ENCODE measurements around the gene AOPEP. TPM values are rescaled to one million over a fixed set of nuclear protein-coding genes. Genes with fewer than 3 reads are reported as not detected.

The AOPEP gene
- total and polyA plus RNA-seq, 2 donors (not counting 1 experiment from before 2014, with no cell fraction given): 66.1 to 94.1 TPM

DNA sequence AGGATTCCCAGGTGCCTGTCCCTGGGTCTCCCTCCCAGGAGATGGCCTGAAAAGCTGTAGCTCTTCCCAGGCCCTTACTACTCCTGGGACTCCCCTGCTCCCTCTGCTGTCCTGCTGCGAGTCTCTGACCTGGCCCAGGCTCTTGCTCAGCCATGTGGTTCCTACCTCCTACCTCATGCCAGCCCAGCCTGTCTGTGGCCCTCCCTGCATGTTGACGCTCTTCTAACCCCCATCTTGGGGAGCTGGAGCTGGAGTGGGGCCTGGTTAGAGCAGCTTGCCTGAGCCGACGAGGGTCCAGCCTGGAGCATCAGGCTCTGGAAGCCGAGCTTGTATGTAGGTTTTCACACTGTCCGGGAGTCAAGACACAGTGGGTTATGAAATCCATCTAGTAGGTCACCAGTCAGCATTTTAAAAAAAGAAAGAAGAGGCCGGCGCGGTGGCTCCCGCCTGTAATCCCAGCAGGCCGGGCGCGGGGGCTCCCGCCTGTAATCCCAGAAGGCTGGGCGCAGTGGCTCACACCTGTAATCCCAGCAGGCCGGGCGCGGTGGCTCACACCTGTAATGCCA lies 346.6 kb downstream of the AOPEP start:
- Histone ChIP-seq H2AFZ (ENCODE audit: low read length) (no peak overlapping the region), H3K4me1 (ENCODE audit: control insufficient read depth, extremely low read depth, insufficient read depth, low read length) (peaks cover 27% of the 10 kb centered on the region)
- DNase-seq (ENCODE audit: low read depth in 2 of 2): peak in 1 of 2 donors; percentile 38

DNA sequence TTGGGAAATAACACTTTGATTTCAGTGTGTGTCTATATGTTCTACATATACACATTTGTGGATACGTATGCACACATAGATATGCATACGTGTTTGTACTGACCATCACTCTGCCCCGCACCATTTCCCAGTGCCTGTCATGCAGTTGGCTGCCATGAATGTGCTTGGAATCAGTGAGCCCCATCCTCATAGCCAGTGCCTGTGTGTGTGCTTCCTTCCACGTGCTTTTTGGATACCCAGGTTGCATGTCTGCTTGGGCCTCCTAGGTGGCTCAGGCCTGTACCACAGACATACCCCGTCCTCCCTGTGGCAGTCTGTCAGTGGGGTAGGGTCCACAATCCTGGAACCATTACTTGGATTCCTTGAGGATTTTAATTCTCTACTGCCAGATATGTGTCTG lies 347.4 kb downstream of the AOPEP start:
- Histone ChIP-seq H3K4me1 (ENCODE audit: control insufficient read depth, extremely low read depth, insufficient read depth, low read length) (peaks cover 33% of the 10 kb centered on the region), H4K20me1 (ENCODE audit: control insufficient read depth, extremely low read depth, insufficient read depth, low read length) (no peaks in the 10 kb centered on the region), H3K79me2 (ENCODE audit: control insufficient read depth, insufficient read depth, low read length) (peaks cover 92% of the 10 kb centered on the region), H3K36me3 (ENCODE audit: control insufficient read depth, insufficient read depth, low read length) (peaks cover 13% of the 10 kb centered on the region), H3K4me2 (ENCODE audit: extremely low read depth, insufficient read depth, low read length) (no peak overlapping the region), H3K27ac (ENCODE audit: insufficient read depth, low read length) (no peak overlapping the region), H3K9me3 (ENCODE audit: control insufficient read depth, insufficient read depth, low read depth, low read length) (no peaks in the 10 kb centered on the region), H3K9ac (ENCODE audit: insufficient read depth, low read length) (no peak overlapping the region), H2AFZ (ENCODE audit: low read length) (no peak overlapping the region), H3K4me3 (replicated peaks in 1 of 4; ENCODE audit: control extremely low read depth in 1 of 4, insufficient read depth in 1 of 4, low read depth in 3 of 4, low read length in 4 of 4) (no peak overlapping the region), H3K27me3 (ENCODE audit: control insufficient read depth, insufficient read depth, low read length) (no peaks in the 10 kb centered on the region)
- no peak for DNase-seq (ENCODE audit: low read depth in 2 of 2)
- TF ChIP-seq EZH2 (IDR thresholded peaks at IDR 0.05; ENCODE audit: low read length, missing control alignments): no peak
- TF ChIP-seq, protein P1, sequence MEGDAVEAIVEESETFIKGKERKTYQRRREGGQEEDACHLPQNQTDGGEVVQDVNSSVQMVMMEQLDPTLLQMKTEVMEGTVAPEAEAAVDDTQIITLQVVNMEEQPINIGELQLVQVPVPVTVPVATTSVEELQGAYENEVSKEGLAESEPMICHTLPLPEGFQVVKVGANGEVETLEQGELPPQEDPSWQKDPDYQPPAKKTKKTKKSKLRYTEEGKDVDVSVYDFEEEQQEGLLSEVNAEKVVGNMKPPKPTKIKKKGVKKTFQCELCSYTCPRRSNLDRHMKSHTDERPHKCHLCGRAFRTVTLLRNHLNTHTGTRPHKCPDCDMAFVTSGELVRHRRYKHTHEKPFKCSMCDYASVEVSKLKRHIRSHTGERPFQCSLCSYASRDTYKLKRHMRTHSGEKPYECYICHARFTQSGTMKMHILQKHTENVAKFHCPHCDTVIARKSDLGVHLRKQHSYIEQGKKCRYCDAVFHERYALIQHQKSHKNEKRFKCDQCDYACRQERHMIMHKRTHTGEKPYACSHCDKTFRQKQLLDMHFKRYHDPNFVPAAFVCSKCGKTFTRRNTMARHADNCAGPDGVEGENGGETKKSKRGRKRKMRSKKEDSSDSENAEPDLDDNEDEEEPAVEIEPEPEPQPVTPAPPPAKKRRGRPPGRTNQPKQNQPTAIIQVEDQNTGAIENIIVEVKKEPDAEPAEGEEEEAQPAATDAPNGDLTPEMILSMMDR (conservative IDR thresholded peaks at IDR 0.05 in 1 of 2, IDR thresholded peaks at IDR 0.05 in 1 of 2; ENCODE audit: low read depth in 1 of 2, low read length in 2 of 2): no peak

More for the DNA sequence above, 346.6 kb downstream of the AOPEP start:
- Histone ChIP-seq H3K27ac (ENCODE audit: insufficient read depth, low read length) (no peak overlapping the region), H3K36me3 (ENCODE audit: control insufficient read depth, insufficient read depth, low read length) (peaks cover 13% of the 10 kb centered on the region), H3K79me2 (ENCODE audit: control insufficient read depth, insufficient read depth, low read length) (peaks cover 92% of the 10 kb centered on the region), H3K27me3 (ENCODE audit: control insufficient read depth, insufficient read depth, low read length) (no peaks in the 10 kb centered on the region), H3K9me3 (ENCODE audit: control insufficient read depth, insufficient read depth, low read depth, low read length) (no peaks in the 10 kb centered on the region), H3K9ac (ENCODE audit: insufficient read depth, low read length) (no peak overlapping the region), H3K4me3 (replicated peaks in 1 of 4; ENCODE audit: control extremely low read depth in 1 of 4, insufficient read depth in 1 of 4, low read depth in 3 of 4, low read length in 4 of 4) (no peak overlapping the region), H3K4me2 (ENCODE audit: extremely low read depth, insufficient read depth, low read length) (no peak overlapping the region), H4K20me1 (ENCODE audit: control insufficient read depth, extremely low read depth, insufficient read depth, low read length) (no peaks in the 10 kb centered on the region)
- TF ChIP-seq EZH2 (IDR thresholded peaks at IDR 0.05; ENCODE audit: low read length, missing control alignments): no peak
- TF ChIP-seq, protein P1 (conservative IDR thresholded peaks at IDR 0.05 in 1 of 2, IDR thresholded peaks at IDR 0.05 in 1 of 2; ENCODE audit: low read depth in 1 of 2, low read length in 2 of 2): peak; percentile 32 to 42

DNA sequence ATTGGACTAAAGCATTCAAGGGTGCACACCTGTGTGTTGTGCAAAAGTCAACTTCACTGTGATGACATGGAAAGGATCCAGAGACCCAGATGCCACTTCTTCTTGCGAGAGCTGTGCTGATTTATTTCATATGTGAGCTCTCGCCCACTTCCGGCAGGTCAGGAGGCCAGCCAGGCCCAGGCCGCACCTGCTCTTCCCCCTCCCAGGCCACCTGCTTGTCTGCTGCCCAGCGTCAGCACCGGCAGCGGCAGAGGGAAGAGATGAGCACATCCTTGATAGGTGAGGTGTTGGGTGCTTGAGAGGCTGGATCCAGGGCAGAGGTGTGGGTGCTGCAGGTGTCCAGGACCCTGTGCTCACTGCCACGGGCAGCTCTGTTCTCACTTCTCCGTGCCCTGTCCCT lies 348.1 kb downstream of the AOPEP start:
- peaks cover 13% of the 10 kb centered on the region for H3K36me3 ChIP-seq (ENCODE audit: control insufficient read depth, insufficient read depth, low read length)

More for the DNA sequence above, 348.1 kb downstream of the AOPEP start:
- Histone ChIP-seq H3K4me2 (ENCODE audit: extremely low read depth, insufficient read depth, low read length) (no peak overlapping the region), H3K79me2 (ENCODE audit: control insufficient read depth, insufficient read depth, low read length) (peaks cover 89% of the 10 kb centered on the region), H3K9ac (ENCODE audit: insufficient read depth, low read length) (no peak overlapping the region), H3K4me1 (ENCODE audit: control insufficient read depth, extremely low read depth, insufficient read depth, low read length) (peaks cover 35% of the 10 kb centered on the region), H3K27me3 (ENCODE audit: control insufficient read depth, insufficient read depth, low read length) (no peaks in the 10 kb centered on the region), H4K20me1 (ENCODE audit: control insufficient read depth, extremely low read depth, insufficient read depth, low read length) (no peaks in the 10 kb centered on the region), H3K4me3 (replicated peaks in 1 of 4; ENCODE audit: control extremely low read depth in 1 of 4, insufficient read depth in 1 of 4, low read depth in 3 of 4, low read length in 4 of 4) (no peak overlapping the region), H2AFZ (ENCODE audit: low read length) (no peak overlapping the region), H3K27ac (ENCODE audit: insufficient read depth, low read length) (no peak overlapping the region), H3K9me3 (ENCODE audit: control insufficient read depth, insufficient read depth, low read depth, low read length) (no peaks in the 10 kb centered on the region)
- TF ChIP-seq, protein P1 (conservative IDR thresholded peaks at IDR 0.05 in 1 of 2, IDR thresholded peaks at IDR 0.05 in 1 of 2; ENCODE audit: low read depth in 1 of 2, low read length in 2 of 2): no peak
- no peak for TF ChIP-seq EZH2 (IDR thresholded peaks at IDR 0.05; ENCODE audit: low read length, missing control alignments)
- no peak for DNase-seq (ENCODE audit: low read depth in 2 of 2)
